Naive thymus-derived CD4-positive, alpha-beta T cell (primary cell): ENCODE measurements around the gene PSEN1. TPM values are rescaled to one million over a fixed set of nuclear protein-coding genes. Genes with fewer than 3 reads are reported as not detected.

Experiments used
- ATAC-seq: fragments of 150-1000 bp; cut with Tn5 transposase; 2 replicates; pipeline ENCODE4 v1.10.0; 2021; ENCODE audit warnings: mild to moderate bottlenecking, moderate library complexity
- CTCF ChIA-PET: fragments of 350-600 bp; sonication (Branson Sonifier 250); formaldehyde crosslinking; loops from one replicate; lab custom pipeline; 2021; ENCODE audit warnings: antibody characterized with exemption; lab: Charles Lee
- POLR2A ChIA-PET: fragments of 350-600 bp; sonication (Branson Sonifier 250); formaldehyde crosslinking; loops from one replicate; lab custom pipeline; 2021; ENCODE audit warnings: antibody characterized with exemption, inconsistent platforms; lab: Charles Lee
- DNase-seq, 9 donors: peaks; one replicate each; pipeline versions ENCODE4 v3.0.0 to v3.0.0-alpha.2; 2020 to 2022; ENCODE audit warnings: mixed read lengths in 1 of 9
- H3K27ac ChIP-seq: one replicate; pipeline ENCODE4 v1.7.0; 2013; ENCODE audit warnings: mild to moderate bottlenecking, low read depth, low read length, moderate library complexity
- H3K27me3 ChIP-seq, 2 donors: one replicate each; pipeline ENCODE4 v1.7.0; 2013; ENCODE audit warnings: low read length in 2 of 2, mild to moderate bottlenecking in 2 of 2, moderate library complexity in 2 of 2; ENCODE audit not compliant: control insufficient read depth in 2 of 2, insufficient read depth in 2 of 2
- H3K36me3 ChIP-seq, 3 experiments: 1 replicate in 2 of 3; 2 replicates in 1 of 3; pipeline ENCODE4 v1.7.0; 2013; ENCODE audit warnings: low read length in 3 of 3, mild to moderate bottlenecking in 3 of 3, moderate library complexity in 1 of 3; ENCODE audit not compliant: insufficient read depth in 3 of 3, control insufficient read depth in 2 of 3
- H3K4me1 ChIP-seq, 2 donors: one replicate each; pipeline ENCODE4 v1.7.0; 2013; ENCODE audit warnings: low read length in 2 of 2, mild to moderate bottlenecking in 2 of 2, moderate library complexity in 1 of 2; ENCODE audit not compliant: control insufficient read depth in 2 of 2, insufficient read depth in 2 of 2
- H3K4me3 ChIP-seq: 2 replicates; pipeline ENCODE4 v1.7.0; 2013; ENCODE audit warnings: mild to moderate bottlenecking, low read length
- H3K9me3 ChIP-seq, 3 experiments: 1 replicate in 2 of 3; 2 replicates in 1 of 3; pipeline ENCODE4 v1.7.0; 2013; ENCODE audit warnings: low read length in 3 of 3; ENCODE audit not compliant: control insufficient read depth in 2 of 3
- H3K27ac Mint-ChIP-seq, 9 donors: one replicate each; pipeline ENCODE4 v1.8.0; 2020 to 2022; ENCODE audit warnings: mixed read lengths in 9 of 9, mild to moderate bottlenecking in 8 of 9, moderate library complexity in 5 of 9, inconsistent platforms in 2 of 9
- H3K27me3 Mint-ChIP-seq, 5 donors: one replicate each; pipeline ENCODE4 v1.8.0; 2021 to 2022; ENCODE audit warnings: mixed read lengths in 5 of 5, mild to moderate bottlenecking in 1 of 5
- H3K36me3 Mint-ChIP-seq, 5 donors: one replicate each; pipeline ENCODE4 v1.8.0; 2020 to 2022; ENCODE audit warnings: mixed read lengths in 5 of 5, mild to moderate bottlenecking in 3 of 5, inconsistent platforms in 1 of 5
- H3K4me1 Mint-ChIP-seq, 7 donors: one replicate each; pipeline ENCODE4 v1.8.0; 2020 to 2022; ENCODE audit warnings: mixed read lengths in 7 of 7, mild to moderate bottlenecking in 3 of 7, inconsistent platforms in 1 of 7
- H3K4me3 Mint-ChIP-seq, 10 donors: one replicate each; pipeline ENCODE4 v1.8.0; 2020 to 2022; ENCODE audit warnings: mild to moderate bottlenecking in 10 of 10, mixed read lengths in 10 of 10, moderate library complexity in 6 of 10, inconsistent platforms in 2 of 10
- H3K9me3 Mint-ChIP-seq, 11 donors: one replicate each; pipeline ENCODE4 v1.8.0; 2020 to 2022; ENCODE audit warnings: mixed read lengths in 11 of 11, mild to moderate bottlenecking in 4 of 11, inconsistent platforms in 1 of 11, moderate library complexity in 1 of 11
- intact Hi-C, 2 donors: fragments of 100-400 bp; cut with micrococcal nuclease; formaldehyde crosslinking; loops; one replicate each; pipeline ENCODE4 v1.15.1; 2023
- polyA plus RNA-seq, 2 donors: library from polyadenylated mRNA; unstranded; fragments of 300-500 nt; fragmentation: Illumina TruSeq; gene quantifications; one replicate each; pipeline ENCODE4 v1.2.3, GENCODE V29; 2021
- total RNA-seq, 6 experiments: library from RNA in 5 of 6; stranded (reverse) in 5 of 6; gene quantifications; 1 replicate in 5 of 6; 2 replicates in 1 of 6; pipeline ENCODE4 v1.2.3 and lab custom pipeline; 2021 to 2026

PSEN1 gene
- total and polyA plus RNA-seq, 7 experiments from 2014 or later, result 23.7 to 55.8 (median 43.2) TPM

- intact Hi-C loops, result no loop called here
- ChIA-PET CTCF (no interaction called here), POLR2A (no interaction called here)
- H3K36me3 Mint-ChIP-seq, result peaks cover 0 to 37% (median 8%) of the 10 kb centered on the region in 5 donors
- Histone ChIP-seq H3K9me3 (no peaks in the 10 kb centered on the region), H3K4me1 (no peaks in the 10 kb centered on the region), H3K4me3 (no peak overlapping the region), H3K27me3 (no peaks in the 10 kb centered on the region), H3K27ac (no peak overlapping the region), H3K36me3 (peaks cover 0 to 36% (median 3%) of the 10 kb centered on the region in 3 experiments)
- no peak for ATAC-seq
- no peak overlapping the region for H3K27ac Mint-ChIP-seq
- H3K9me3 Mint-ChIP-seq, result peaks cover 0 to 2% (median 0%) of the 10 kb centered on the region in 11 donors
- peaks cover 4 to 10% (median 5%) of the 10 kb centered on the region in 5 donors for H3K27me3 Mint-ChIP-seq
- no peak for DNase-seq
- peak overlapping the region in 1 of 10 donors; percentile 41 for H3K4me3 Mint-ChIP-seq
- peaks cover 0 to 3% (median 0%) of the 10 kb centered on the region in 7 donors for H3K4me1 Mint-ChIP-seq
Measured at GRCh38 chr14:73227812-73228781, 91.8 kb downstream of the PSEN1 start.

GRCh38 chr14:73230051-73230450 lies 93.7 kb downstream of the PSEN1 start:
- H3K4me1 ChIP-seq, result no peaks in the 10 kb centered on the region
- Mint-ChIP-seq H3K4me1 (peaks cover 0 to 3% (median 0%) of the 10 kb centered on the region in 7 donors), H3K9me3 (peaks cover 0 to 2% (median 0%) of the 10 kb centered on the region in 11 donors), H3K27me3 (peaks cover 16 to 28% (median 22%) of the 10 kb centered on the region in 5 donors), H3K36me3 (peaks cover 0 to 27% (median 4%) of the 10 kb centered on the region in 5 donors), H3K27ac (no peak overlapping the region), H3K4me3 (no peak overlapping the region)
- H3K9me3 ChIP-seq, result no peaks in the 10 kb centered on the region
- DNase-seq, result no peak
- no peak overlapping the region for H3K4me3 ChIP-seq
- H3K36me3 ChIP-seq, result peaks cover 0 to 28% (median 0%) of the 10 kb centered on the region in 3 experiments
- POLR2A ChIA-PET, result no interaction called here
- intact Hi-C loops, result no loop called here
- CTCF ChIA-PET, result interaction anchor here (0.7 kb wide), 1 partner anchor 236 kb away, joined by 3 read pairs; no protein-coding TSS in a partner anchor
- no peak for ATAC-seq
- no peaks in the 10 kb centered on the region for H3K27me3 ChIP-seq
- H3K27ac ChIP-seq, result no peak overlapping the region

- Histone ChIP-seq H3K27me3 (peaks cover 0 to 8% of the 10 kb centered on the region in 2 donors), H3K27ac (no peak overlapping the region), H3K4me1 (no peaks in the 10 kb centered on the region), H3K36me3 (peaks cover 0 to 19% (median 0%) of the 10 kb centered on the region in 3 experiments), H3K4me3 (no peak overlapping the region), H3K9me3 (no peaks in the 10 kb centered on the region)
- no peak for ATAC-seq
- DNase-seq, result no peak
- Mint-ChIP-seq H3K36me3 (peaks cover 0 to 13% (median 4%) of the 10 kb centered on the region in 5 donors), H3K9me3 (peaks cover 0 to 2% (median 0%) of the 10 kb centered on the region in 11 donors), H3K4me1 (peaks cover 6 to 12% (median 8%) of the 10 kb centered on the region in 7 donors), H3K4me3 (no peak overlapping the region), H3K27ac (no peak overlapping the region), H3K27me3 (peaks cover 38 to 49% (median 42%) of the 10 kb centered on the region in 5 donors)
- ChIA-PET CTCF (no interaction called here), POLR2A (interaction anchor here (1.5 kb wide), 1 partner anchor 11 kb away, joined by 4 read pairs; no protein-coding TSS in a partner anchor)
- intact Hi-C loops, result no loop called here
Measured at GRCh38 chr14:73231981-73232851, 95.9 kb downstream of the PSEN1 start.

- H3K27ac Mint-ChIP-seq, result no peak overlapping the region
- H3K4me1 ChIP-seq, result no peaks in the 10 kb centered on the region
- H3K27me3 Mint-ChIP-seq, result peaks cover 38 to 50% (median 43%) of the 10 kb centered on the region in 5 donors
- ATAC-seq, result no peak
- POLR2A ChIA-PET, result interaction anchor here (1.5 kb wide), 1 partner anchor 12 kb away, joined by 4 read pairs; no protein-coding TSS in a partner anchor
- H3K27me3 ChIP-seq, result peaks cover 0 to 8% of the 10 kb centered on the region in 2 donors
- no peak overlapping the region for H3K4me3 Mint-ChIP-seq
- H3K4me3 ChIP-seq, result no peak overlapping the region
- H3K9me3 Mint-ChIP-seq, result peaks cover 0 to 2% (median 0%) of the 10 kb centered on the region in 11 donors
- CTCF ChIA-PET, result no interaction called here
- no peak overlapping the region for H3K27ac ChIP-seq
- intact Hi-C loops, result no loop called here
- H3K36me3 ChIP-seq, result peaks cover 0 to 12% (median 0%) of the 10 kb centered on the region in 3 experiments
- no peak for DNase-seq
- H3K36me3 Mint-ChIP-seq, result peaks cover 0 to 13% (median 4%) of the 10 kb centered on the region in 5 donors
- H3K4me1 Mint-ChIP-seq, result peaks cover 6 to 12% (median 8%) of the 10 kb centered on the region in 7 donors
- no peaks in the 10 kb centered on the region for H3K9me3 ChIP-seq
Measured at GRCh38 chr14:73232984-73233383, 96.7 kb downstream of the PSEN1 start.

GRCh38 chr14:73233564-73233963 lies 97.3 kb downstream of the PSEN1 start:
- Mint-ChIP-seq H3K27ac (no peak overlapping the region), H3K4me3 (no peak overlapping the region), H3K36me3 (peaks cover 0 to 7% (median 3%) of the 10 kb centered on the region in 5 donors), H3K4me1 (peaks cover 6 to 13% (median 10%) of the 10 kb centered on the region in 7 donors), H3K27me3 (peaks cover 41 to 55% (median 46%) of the 10 kb centered on the region in 5 donors), H3K9me3 (peaks cover 0 to 2% (median 0%) of the 10 kb centered on the region in 11 donors)
- peaks cover 0 to 6% (median 0%) of the 10 kb centered on the region in 3 experiments for H3K36me3 ChIP-seq
- intact Hi-C loops, result no loop called here
- peaks cover 0 to 8% of the 10 kb centered on the region in 2 donors for H3K27me3 ChIP-seq
- CTCF ChIA-PET, result no interaction called here
- no peaks in the 10 kb centered on the region for H3K4me1 ChIP-seq
- POLR2A ChIA-PET, result no interaction called here
- DNase-seq, result no peak
- H3K9me3 ChIP-seq, result no peaks in the 10 kb centered on the region
- H3K4me3 ChIP-seq, result no peak overlapping the region
- H3K27ac ChIP-seq, result no peak overlapping the region
- no peak for ATAC-seq

- Histone ChIP-seq H3K4me3 (no peak overlapping the region), H3K4me1 (no peaks in the 10 kb centered on the region), H3K27me3 (peaks cover 0 to 8% of the 10 kb centered on the region in 2 donors), H3K9me3 (no peaks in the 10 kb centered on the region), H3K36me3 (peaks cover 0 to 1% (median 0%) of the 10 kb centered on the region in 3 experiments), H3K27ac (no peak overlapping the region)
- H3K9me3 Mint-ChIP-seq, result no peaks in the 10 kb centered on the region
- ChIA-PET POLR2A (no interaction called here), CTCF (no interaction called here)
- ATAC-seq (no peak), DNase-seq (no peak)
- no peak overlapping the region for H3K4me3 Mint-ChIP-seq
- peaks cover 45 to 59% (median 51%) of the 10 kb centered on the region in 5 donors for H3K27me3 Mint-ChIP-seq
- intact Hi-C loops, result no loop called here
- H3K4me1 Mint-ChIP-seq, result peaks cover 6 to 18% (median 14%) of the 10 kb centered on the region in 7 donors
- no peak overlapping the region for H3K27ac Mint-ChIP-seq
- peaks cover 0 to 5% (median 0%) of the 10 kb centered on the region in 5 donors for H3K36me3 Mint-ChIP-seq
Measured at GRCh38 chr14:73234029-73234428, 97.7 kb downstream of the PSEN1 start.
